Smooth muscle cell (in vitro differentiated cells): ENCODE data around the gene UGDH. TPM values are rescaled to one million over a fixed set of nuclear protein-coding genes. Genes with fewer than 3 reads are reported as not detected.

Experiments
- DNase-seq: peaks from one replicate; lab custom pipeline; 2025; ENCODE audit not compliant: unreplicated experiment; lab: John Stamatoyannopoulos, UW
- H2AFZ ChIP-seq: fragments of 200-600 bp; sonication (generic); 2 replicates; pipeline ENCODE4 v1.6.0; 2016; ENCODE audit warnings: antibody characterized with exemption, low read depth, mild to moderate bottlenecking
- H3F3A ChIP-seq: fragments of 200-600 bp; sonication (generic); 2 replicates; pipeline ENCODE4 v1.6.0; 2017; ENCODE audit warnings: antibody characterized with exemption, low read depth
- H3K27ac ChIP-seq: fragments of 200-600 bp; sonication (generic); 2 replicates; pipeline ENCODE4 v1.5.1; 2016; ENCODE audit warnings: low read depth, mild to moderate bottlenecking
- H3K27me3 ChIP-seq: fragments of 200-600 bp; sonication (generic); 2 replicates; pipeline ENCODE4 v1.6.1; 2016; ENCODE audit warnings: low read depth, mild to moderate bottlenecking
- H3K36me3 ChIP-seq: fragments of 200-600 bp; sonication (generic); 2 replicates; pipeline ENCODE4 v1.5.1; 2016; ENCODE audit warnings: low read depth
- H3K4me1 ChIP-seq: fragments of 200-600 bp; sonication (generic); 2 replicates; pipeline ENCODE4 v1.5.1; 2016; ENCODE audit warnings: low read depth
- H3K4me2 ChIP-seq: fragments of 200-600 bp; sonication (generic); 2 replicates; pipeline ENCODE4 v1.6.0; 2016; ENCODE audit warnings: mild to moderate bottlenecking
- H3K4me3 ChIP-seq: fragments of 200-600 bp; sonication (generic); 2 replicates; pipeline ENCODE4 v1.5.1; 2016; ENCODE audit warnings: mild to moderate bottlenecking
- H3K79me2 ChIP-seq: fragments of 200-600 bp; sonication (generic); 2 replicates; pipeline ENCODE4 v1.6.0; 2016; ENCODE audit warnings: low read depth, mild to moderate bottlenecking
- H3K9ac ChIP-seq: fragments of 200-600 bp; sonication (generic); 2 replicates; pipeline ENCODE4 v1.6.0; 2016; ENCODE audit warnings: low read depth
- H3K9me3 ChIP-seq: fragments of 200-600 bp; sonication (generic); replicated peaks from 2 replicates; pipeline ENCODE4 v1.5.1; 2016; ENCODE audit warnings: low read depth
- H4K20me1 ChIP-seq: fragments of 200-600 bp; sonication (generic); 2 replicates; pipeline ENCODE4 v1.6.0; 2016; ENCODE audit warnings: low read depth
- CTCF ChIP-seq: fragments of 200-600 bp; sonication (generic); IDR thresholded peaks from 2 replicates; pipeline ENCODE4 v1.5.1; 2017; ENCODE audit warnings: borderline replicate concordance, mild to moderate bottlenecking, antibody characterized with exemption; ENCODE audit not compliant: insufficient read depth, poor library complexity, severe bottlenecking
- WGBS: methylation state at CpG from one replicate; pipeline ENCODE4 v1.1.7; 2016; ENCODE audit warnings: low lambda C conversion rate; 5-methylcytosine and 5-hydroxymethylcytosine counted together
- polyA plus RNA-seq: library from polyadenylated mRNA; unstranded; fragments of >200 nt; fragmentation: Nextera tagmentation; extraction: Ambion mirVana; gene quantifications from 2 replicates; pipeline ENCODE4 v1.2.1, GENCODE V29; 2016
- total RNA-seq: library from RNA; depleted of rRNA; stranded (reverse); fragments of >200 nt; gene quantifications from 2 replicates; pipeline ENCODE4 v1.2.3, GENCODE V29; 2014

UGDH gene
- total and polyA plus RNA-seq, 2 experiments from 2014 or later: 98.0 to 128 TPM

DNA sequence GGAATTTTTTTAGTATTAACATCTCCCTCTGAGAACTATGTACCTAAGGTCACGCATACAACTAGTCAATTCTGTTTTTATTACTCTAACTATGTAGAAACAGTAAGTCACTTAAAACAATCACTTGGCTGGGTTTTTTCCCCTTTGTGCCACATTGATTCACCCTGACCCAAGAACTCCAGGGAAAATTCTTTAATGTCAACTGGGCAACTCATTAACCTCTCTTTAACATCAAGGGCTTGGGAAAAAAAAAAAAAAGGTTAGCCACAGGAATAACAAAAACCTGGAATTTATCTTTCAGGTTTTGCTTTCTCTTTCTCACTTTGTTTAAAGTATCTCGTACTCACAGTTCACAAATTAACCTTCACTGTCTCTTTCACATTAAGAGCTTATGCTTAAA is 76.6 kb downstream of the UGDH start:
- WGBS: 96% methylated on average over 2 of the region's 2 CpGs
- no peak overlapping the region for H2AFZ ChIP-seq
- peaks cover 41% of the 10 kb centered on the region for H3F3A ChIP-seq
- no peak overlapping the region for H3K4me2 ChIP-seq
- peaks cover 19% of the 10 kb centered on the region for H3K36me3 ChIP-seq
- H3K79me2 ChIP-seq: peaks cover 3% of the 10 kb centered on the region
- no peaks in the 10 kb centered on the region for H3K4me1 ChIP-seq
- no peaks in the 10 kb centered on the region for H3K9me3 ChIP-seq
- DNase-seq: no peak
- H3K9ac ChIP-seq: no peak overlapping the region
- no peak overlapping the region for H3K4me3 ChIP-seq
- no peaks in the 10 kb centered on the region for H3K27me3 ChIP-seq
- no peak overlapping the region for H3K27ac ChIP-seq
- no peak for TF ChIP-seq CTCF
- H4K20me1 ChIP-seq: peaks cover 57% of the 10 kb centered on the region

Other genes starting within 250 kb of the UGDH start
- 48.0 and 54.7 TPM in 2 replicates for gene RFC1, start 161.1 kb downstream of the UGDH start, total RNA-seq
- gene RFC1, start 161.1 kb downstream of the UGDH start, polyA plus RNA-seq: 25.3 and 36.3 TPM in 2 replicates
- gene KLB, start 120.5 kb downstream of the UGDH start, total RNA-seq: 0.04 TPM in 2 replicates
- 0.06 TPM in 1 of 2 replicates, not detected in the other for gene KLB, start 120.5 kb downstream of the UGDH start, polyA plus RNA-seq
- 3,229 and 3,249 TPM in 2 replicates for gene RPL9, start 68.5 kb downstream of the UGDH start, total RNA-seq
- 506 and 531 TPM in 2 replicates for gene RPL9, start 68.5 kb downstream of the UGDH start, polyA plus RNA-seq
- 10.5 and 10.6 TPM in 2 replicates for gene LIAS, start 68.4 kb downstream of the UGDH start, total RNA-seq
- 6.6 and 10.7 TPM in 2 replicates for gene LIAS, start 68.4 kb downstream of the UGDH start, polyA plus RNA-seq
- 45.0 and 55.9 TPM in 2 replicates for gene SMIM14, start 111.4 kb upstream of the UGDH start, total RNA-seq
- 47.4 and 48.0 TPM in 2 replicates for gene SMIM14, start 111.4 kb upstream of the UGDH start, polyA plus RNA-seq
- gene UBE2K, start 170.7 kb upstream of the UGDH start, total RNA-seq: 25.8 and 32.4 TPM in 2 replicates
- 84.1 and 118 TPM in 2 replicates for gene UBE2K, start 170.7 kb upstream of the UGDH start, polyA plus RNA-seq